CD4-positive, alpha-beta memory T cell (primary cell): ENCODE measurements around the gene NEBL. TPM values are rescaled to one million over a fixed set of nuclear protein-coding genes. Genes with fewer than 3 reads are reported as not detected.

Experiments used
- CTCF ChIA-PET: fragments of 350-600 bp; sonication (Branson Sonifier 250); formaldehyde crosslinking; loops from one replicate; lab custom pipeline; 2021; ENCODE audit warnings: inconsistent platforms; ENCODE audit not compliant: partially characterized antibody; lab: Charles Lee
- POLR2A ChIA-PET: fragments of 350-600 bp; sonication (Branson Sonifier 250); formaldehyde crosslinking; loops from one replicate; lab custom pipeline; 2021; ENCODE audit not compliant: partially characterized antibody; lab: Charles Lee
- DNase-seq, 5 donors: peaks; one replicate each; pipeline versions ENCODE4 v3.0.0 to v3.0.0-alpha.2; 2020 to 2022; ENCODE audit warnings: mixed read lengths in 1 of 5
- H3K27ac ChIP-seq: one replicate; pipeline ENCODE4 v1.7.0; 2013; ENCODE audit warnings: low read depth, low read length
- H3K27me3 ChIP-seq: 2 replicates; pipeline ENCODE4 v1.7.0; 2013; ENCODE audit warnings: mild to moderate bottlenecking, low read length, moderate library complexity; ENCODE audit not compliant: insufficient read depth
- H3K36me3 ChIP-seq: 2 replicates; pipeline ENCODE4 v1.7.0; 2013; ENCODE audit warnings: mild to moderate bottlenecking, low read length, moderate library complexity; ENCODE audit not compliant: insufficient read depth
- H3K4me1 ChIP-seq: 2 replicates; pipeline ENCODE4 v1.7.0; 2013; ENCODE audit warnings: mild to moderate bottlenecking, low read length, moderate library complexity; ENCODE audit not compliant: insufficient read depth
- H3K4me3 ChIP-seq, 2 donors: one replicate each; pipeline ENCODE4 v1.7.0; 2013; ENCODE audit warnings: low read length in 2 of 2, mild to moderate bottlenecking in 1 of 2
- H3K9me3 ChIP-seq, 2 donors: one replicate each; pipeline ENCODE4 v1.7.0; 2013; ENCODE audit warnings: low read length in 2 of 2, control low read depth in 1 of 2; ENCODE audit not compliant: control insufficient read depth in 1 of 2
- H3K27ac Mint-ChIP-seq, 7 donors: one replicate each; pipeline ENCODE4 v1.8.0; 2020 to 2021; ENCODE audit warnings: mixed read lengths in 7 of 7, mild to moderate bottlenecking in 6 of 7, inconsistent platforms in 3 of 7, moderate library complexity in 3 of 7
- H3K27me3 Mint-ChIP-seq, 2 donors: one replicate each; pipeline ENCODE4 v1.8.0; 2020 to 2021; ENCODE audit warnings: mixed read lengths in 2 of 2
- H3K36me3 Mint-ChIP-seq, 2 donors: one replicate each; pipeline ENCODE4 v1.8.0; 2020 to 2021; ENCODE audit warnings: mixed read lengths in 2 of 2, inconsistent platforms in 1 of 2, mild to moderate bottlenecking in 1 of 2
- H3K4me1 Mint-ChIP-seq, 4 donors: one replicate each; pipeline ENCODE4 v1.8.0; 2020 to 2021; ENCODE audit warnings: mixed read lengths in 4 of 4, mild to moderate bottlenecking in 1 of 4
- H3K4me3 Mint-ChIP-seq, 8 donors: one replicate each; pipeline ENCODE4 v1.8.0; 2020 to 2021; ENCODE audit warnings: mixed read lengths in 8 of 8, mild to moderate bottlenecking in 7 of 8, moderate library complexity in 6 of 8, inconsistent platforms in 3 of 8
- H3K9me3 Mint-ChIP-seq, 8 donors: one replicate each; pipeline ENCODE4 v1.8.0; 2020 to 2021; ENCODE audit warnings: mixed read lengths in 8 of 8, mild to moderate bottlenecking in 5 of 8, inconsistent platforms in 3 of 8, moderate library complexity in 1 of 8
- intact Hi-C: fragments of 100-400 bp; cut with micrococcal nuclease; formaldehyde crosslinking; loops from one replicate; pipeline ENCODE4 v1.15.1; 2023
- polyA plus RNA-seq, 2 donors: library from polyadenylated mRNA; unstranded; fragments of 300-500 nt; fragmentation: Illumina TruSeq; gene quantifications; one replicate each; pipeline ENCODE4 v1.2.3, GENCODE V29; 2021
- total RNA-seq, 2 experiments: library from RNA; stranded (reverse); gene quantifications; one replicate each; pipeline ENCODE4 v1.2.3, GENCODE V29; 2021

The NEBL gene
- total and polyA plus RNA-seq, 4 experiments from 2014 or later, result not detected

DNA sequence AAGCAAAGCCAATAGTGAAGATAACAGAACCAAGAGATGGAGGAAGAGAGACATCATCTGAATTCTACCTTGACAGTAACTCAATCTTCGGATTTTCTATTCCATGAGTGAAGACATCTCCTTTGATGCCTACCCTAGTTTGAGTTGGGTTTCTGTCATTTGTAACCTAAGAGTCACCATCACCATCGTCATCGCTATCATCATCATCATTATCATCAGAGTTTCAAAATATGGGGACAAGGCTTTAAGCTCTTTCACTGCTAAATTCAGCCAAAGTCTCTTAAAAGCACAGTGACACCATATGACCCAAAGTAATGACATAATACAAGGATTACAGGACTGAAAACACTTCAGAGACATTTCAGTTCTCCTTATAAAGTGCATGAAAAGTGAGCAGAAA lies 57.2 kb downstream of the NEBL start:
- no peak overlapping the region for H3K27ac ChIP-seq
- no peak for DNase-seq
- no peak overlapping the region for H3K4me3 Mint-ChIP-seq
- intact Hi-C loops, result no loop called here
- H3K4me1 Mint-ChIP-seq, result no peaks in the 10 kb centered on the region
- H3K27ac Mint-ChIP-seq, result no peak overlapping the region
- H3K27me3 ChIP-seq, result no peaks in the 10 kb centered on the region
- ChIA-PET CTCF (no interaction called here), POLR2A (no interaction called here)
- peaks cover 0 to 7% (median 4%) of the 10 kb centered on the region in 8 donors for H3K9me3 Mint-ChIP-seq
- no peaks in the 10 kb centered on the region for H3K4me1 ChIP-seq
- H3K27me3 Mint-ChIP-seq, result peaks cover 0 to 2% of the 10 kb centered on the region in 2 donors
- no peak overlapping the region for H3K4me3 ChIP-seq
- no peaks in the 10 kb centered on the region for H3K36me3 Mint-ChIP-seq
- H3K36me3 ChIP-seq, result no peaks in the 10 kb centered on the region
- H3K9me3 ChIP-seq, result no peaks in the 10 kb centered on the region

- Mint-ChIP-seq H3K4me3 (no peak overlapping the region), H3K9me3 (peaks cover 0 to 8% (median 4%) of the 10 kb centered on the region in 8 donors), H3K27ac (no peak overlapping the region), H3K36me3 (no peaks in the 10 kb centered on the region), H3K27me3 (peaks cover 0 to 2% of the 10 kb centered on the region in 2 donors), H3K4me1 (no peaks in the 10 kb centered on the region)
- Histone ChIP-seq H3K36me3 (no peaks in the 10 kb centered on the region), H3K4me1 (no peaks in the 10 kb centered on the region), H3K4me3 (no peak overlapping the region), H3K27ac (no peak overlapping the region), H3K9me3 (no peaks in the 10 kb centered on the region), H3K27me3 (no peaks in the 10 kb centered on the region)
- no peak for DNase-seq
- CTCF ChIA-PET, result no interaction called here
- intact Hi-C loops, result no loop called here
- POLR2A ChIA-PET, result no interaction called here
These were observed 58.0 kb downstream of the NEBL start for GRCh38 chr10:20839141-20839540.

- ChIA-PET CTCF (no interaction called here), POLR2A (no interaction called here)
- H3K9me3 Mint-ChIP-seq, result peaks cover 0 to 11% (median under 1%) of the 10 kb centered on the region in 8 donors
- Histone ChIP-seq H3K27me3 (no peaks in the 10 kb centered on the region), H3K9me3 (no peaks in the 10 kb centered on the region), H3K4me3 (no peak overlapping the region), H3K27ac (no peak overlapping the region), H3K36me3 (no peaks in the 10 kb centered on the region), H3K4me1 (no peaks in the 10 kb centered on the region)
- no peak for DNase-seq
- intact Hi-C loops, result no loop called here
- H3K4me3 Mint-ChIP-seq, result no peak overlapping the region
- H3K4me1 Mint-ChIP-seq, result no peaks in the 10 kb centered on the region
- no peaks in the 10 kb centered on the region for H3K36me3 Mint-ChIP-seq
- no peak overlapping the region for H3K27ac Mint-ChIP-seq
- no peaks in the 10 kb centered on the region for H3K27me3 Mint-ChIP-seq
These were observed 60.7 kb downstream of the NEBL start for GRCh38 chr10:20836401-20836800.

- CTCF ChIA-PET, result no interaction called here
- no peak overlapping the region for H3K4me3 Mint-ChIP-seq
- Histone ChIP-seq H3K36me3 (no peaks in the 10 kb centered on the region), H3K27ac (no peak overlapping the region), H3K27me3 (no peaks in the 10 kb centered on the region), H3K4me3 (no peak overlapping the region), H3K9me3 (no peaks in the 10 kb centered on the region), H3K4me1 (no peaks in the 10 kb centered on the region)
- POLR2A ChIA-PET, result no interaction called here
- no peaks in the 10 kb centered on the region for H3K27me3 Mint-ChIP-seq
- no peak for DNase-seq
- no peak overlapping the region for H3K27ac Mint-ChIP-seq
- H3K4me1 Mint-ChIP-seq, result no peaks in the 10 kb centered on the region
- intact Hi-C loops, result no loop called here
- peaks cover 0 to 11% (median 2%) of the 10 kb centered on the region in 8 donors for H3K9me3 Mint-ChIP-seq
- H3K36me3 Mint-ChIP-seq, result no peaks in the 10 kb centered on the region
These were observed 61.8 kb downstream of the NEBL start for GRCh38 chr10:20835335-20835734.

DNA sequence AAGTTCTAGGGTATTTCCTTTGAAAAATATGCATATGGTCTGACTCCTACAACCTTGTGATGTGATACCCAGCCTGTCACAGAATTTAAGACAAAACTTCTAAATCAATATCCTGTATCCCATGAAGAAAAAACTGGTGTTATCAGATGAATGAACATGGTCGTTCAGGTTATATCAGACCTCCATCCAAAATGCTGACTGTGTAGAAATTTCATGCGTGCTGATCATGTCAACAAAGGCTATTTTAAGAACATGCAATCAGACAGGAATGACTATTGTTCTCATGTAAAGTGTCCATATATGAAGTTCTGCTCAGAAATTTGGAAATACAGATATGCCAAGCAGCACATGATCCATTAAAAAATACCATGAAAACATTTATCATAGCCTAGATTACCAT lies 62.3 kb downstream of the NEBL start:
- H3K9me3 Mint-ChIP-seq, result peaks cover 0 to 11% (median 2%) of the 10 kb centered on the region in 8 donors
- CTCF ChIA-PET, result no interaction called here
- no peaks in the 10 kb centered on the region for H3K4me1 Mint-ChIP-seq

DNA sequence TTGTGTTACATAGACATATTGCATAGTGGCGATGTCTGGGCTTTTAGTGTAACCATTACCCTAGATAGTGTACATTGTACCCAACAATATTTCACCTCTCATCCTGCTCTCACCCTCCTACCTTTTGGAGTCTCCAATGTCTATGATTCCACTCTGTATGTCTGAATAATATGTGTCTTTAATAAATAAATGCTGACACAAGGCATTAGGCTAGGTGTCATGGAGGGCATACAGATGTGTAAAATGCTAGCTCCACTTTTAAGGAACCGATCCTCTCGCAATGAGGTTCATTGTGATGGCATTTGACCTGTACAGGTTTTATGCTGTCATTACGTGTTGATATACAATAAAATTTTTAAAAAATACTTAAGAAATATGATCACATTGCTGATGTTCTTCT lies 74.3 kb downstream of the NEBL start:
- DNase-seq, result no peak
- Mint-ChIP-seq H3K27me3 (no peaks in the 10 kb centered on the region), H3K9me3 (peaks cover 0 to 6% (median under 1%) of the 10 kb centered on the region in 8 donors), H3K36me3 (no peaks in the 10 kb centered on the region), H3K4me1 (no peaks in the 10 kb centered on the region), H3K4me3 (no peak overlapping the region), H3K27ac (no peak overlapping the region)
- H3K36me3 ChIP-seq, result no peaks in the 10 kb centered on the region
- ChIA-PET POLR2A (no interaction called here), CTCF (no interaction called here)
- H3K27ac ChIP-seq, result no peak overlapping the region
- H3K9me3 ChIP-seq, result no peaks in the 10 kb centered on the region
- H3K4me3 ChIP-seq, result no peak overlapping the region
- no peaks in the 10 kb centered on the region for H3K4me1 ChIP-seq
- intact Hi-C loops, result no loop called here
- no peaks in the 10 kb centered on the region for H3K27me3 ChIP-seq

More for the DNA sequence above, 62.3 kb downstream of the NEBL start:
- H3K27me3 ChIP-seq, result no peaks in the 10 kb centered on the region
- H3K27ac ChIP-seq, result no peak overlapping the region
- intact Hi-C loops, result no loop called here
- Mint-ChIP-seq H3K27ac (no peak overlapping the region), H3K27me3 (no peaks in the 10 kb centered on the region), H3K36me3 (no peaks in the 10 kb centered on the region), H3K4me3 (no peak overlapping the region)
- H3K9me3 ChIP-seq, result no peaks in the 10 kb centered on the region
- H3K36me3 ChIP-seq, result no peaks in the 10 kb centered on the region
- POLR2A ChIA-PET, result no interaction called here
- H3K4me3 ChIP-seq, result no peak overlapping the region
- DNase-seq, result no peak
- H3K4me1 ChIP-seq, result no peaks in the 10 kb centered on the region

DNA sequence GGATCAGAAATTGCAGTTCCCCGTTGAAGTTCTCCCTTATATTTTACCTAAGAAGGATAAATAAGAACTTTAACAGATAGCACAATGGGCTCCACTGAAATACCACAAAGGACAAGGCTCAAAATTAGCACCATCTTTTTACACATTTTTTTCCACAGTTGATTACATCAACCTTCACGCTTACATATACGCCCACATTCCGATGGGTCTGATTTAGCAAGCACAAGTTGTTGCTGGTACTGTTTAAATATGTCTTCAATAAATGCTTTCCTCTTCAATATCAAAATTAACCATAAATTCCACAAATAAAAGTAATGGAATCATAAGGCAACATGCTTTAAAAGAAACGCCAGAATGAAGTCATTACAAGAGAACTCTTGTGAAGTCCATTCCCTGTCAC lies 79.5 kb downstream of the NEBL start:
- Histone ChIP-seq H3K4me3 (no peak overlapping the region), H3K4me1 (no peaks in the 10 kb centered on the region), H3K27ac (no peak overlapping the region), H3K9me3 (no peaks in the 10 kb centered on the region), H3K27me3 (no peaks in the 10 kb centered on the region), H3K36me3 (no peaks in the 10 kb centered on the region)
- intact Hi-C loops, result no loop called here
- CTCF ChIA-PET, result no interaction called here
- H3K4me3 Mint-ChIP-seq, result no peak overlapping the region
- POLR2A ChIA-PET, result no interaction called here
- H3K36me3 Mint-ChIP-seq, result no peaks in the 10 kb centered on the region
- DNase-seq, result no peak
- H3K4me1 Mint-ChIP-seq, result no peaks in the 10 kb centered on the region
- H3K27me3 Mint-ChIP-seq, result no peaks in the 10 kb centered on the region
- H3K27ac Mint-ChIP-seq, result no peak overlapping the region
- peaks cover 0 to 2% (median 0%) of the 10 kb centered on the region in 8 donors for H3K9me3 Mint-ChIP-seq

GRCh38 chr10:20817116-20817515 lies 80.0 kb downstream of the NEBL start:
- no peak for DNase-seq
- H3K27ac Mint-ChIP-seq, result no peak overlapping the region
- no peaks in the 10 kb centered on the region for H3K36me3 Mint-ChIP-seq
- no peak overlapping the region for H3K4me3 Mint-ChIP-seq
- POLR2A ChIA-PET, result no interaction called here
- H3K4me1 Mint-ChIP-seq, result no peaks in the 10 kb centered on the region
- CTCF ChIA-PET, result no interaction called here
- Histone ChIP-seq H3K27ac (no peak overlapping the region), H3K27me3 (no peaks in the 10 kb centered on the region), H3K9me3 (no peaks in the 10 kb centered on the region), H3K4me3 (no peak overlapping the region), H3K4me1 (no peaks in the 10 kb centered on the region), H3K36me3 (no peaks in the 10 kb centered on the region)
- H3K27me3 Mint-ChIP-seq, result no peaks in the 10 kb centered on the region
- peaks cover 0 to 2% (median 0%) of the 10 kb centered on the region in 8 donors for H3K9me3 Mint-ChIP-seq
- intact Hi-C loops, result no loop called here
